Measurements from ENCODE around the gene KRTAP10-4. TPM values are rescaled to one million over a fixed set of nuclear protein-coding genes. Genes with fewer than 3 reads are reported as not detected.

The KRTAP10-4 gene
- total RNA-seq, 1 donor from 2014 or later = not detected

- POLR2A ChIA-PET = no interaction called here
- Mint-ChIP-seq H3K9me3 (peaks cover 17% of the 10 kb centered on the region), H3K27ac (no peak overlapping the region), H3K4me1 (peaks cover 15% of the 10 kb centered on the region), H3K27me3 (peaks cover 7% of the 10 kb centered on the region), H3K36me3 (ENCODE audit: low read depth) (peaks cover 4% of the 10 kb centered on the region), H3K4me3 (no peak overlapping the region)
- CTCF ChIA-PET = no interaction called here
- intact Hi-C loops (cut with micrococcal nuclease) = no loop called here
- no peak for ATAC-seq (ENCODE audit: low read depth)
- DNase-seq = no peak
- TF ChIP-seq CTCF (IDR thresholded peaks at IDR 0.05) = no peak
These were observed 41.4 kb downstream of the KRTAP10-4 start for GRCh38 chr21:44614961-44615391.

GRCh38 chr21:44615466-44615865, 41.9 kb downstream of the KRTAP10-4 start:
- TF ChIP-seq CTCF (IDR thresholded peaks at IDR 0.05) = no peak
- Mint-ChIP-seq H3K27ac (no peak overlapping the region), H3K4me1 (peaks cover 15% of the 10 kb centered on the region), H3K36me3 (ENCODE audit: low read depth) (peaks cover 6% of the 10 kb centered on the region), H3K4me3 (no peak overlapping the region), H3K27me3 (peaks cover 7% of the 10 kb centered on the region), H3K9me3 (peaks cover 19% of the 10 kb centered on the region)
- CTCF ChIA-PET = no interaction called here
- ATAC-seq (ENCODE audit: low read depth) (no peak), DNase-seq (no peak)
- POLR2A ChIA-PET = no interaction called here
- intact Hi-C loops (cut with micrococcal nuclease) = no loop called here

- H3K9me3 Mint-ChIP-seq = peaks cover 20% of the 10 kb centered on the region
- POLR2A ChIA-PET = no interaction called here
- no peak for ATAC-seq (ENCODE audit: low read depth)
- H3K27me3 Mint-ChIP-seq = peaks cover 7% of the 10 kb centered on the region
- no peak overlapping the region for H3K4me3 Mint-ChIP-seq
- peaks cover 15% of the 10 kb centered on the region for H3K4me1 Mint-ChIP-seq
- peaks cover 6% of the 10 kb centered on the region for H3K36me3 Mint-ChIP-seq (ENCODE audit: low read depth)
- CTCF ChIA-PET = no interaction called here
- no peak for DNase-seq
- no peak overlapping the region for H3K27ac Mint-ChIP-seq
- intact Hi-C loops (cut with micrococcal nuclease) = no loop called here
- no peak for TF ChIP-seq CTCF (IDR thresholded peaks at IDR 0.05)
These were observed 42.5 kb downstream of the KRTAP10-4 start for GRCh38 chr21:44615911-44616590.

GRCh38 chr21:44616591-44616926, 43.0 kb downstream of the KRTAP10-4 start:
- ATAC-seq (ENCODE audit: low read depth) (no peak), DNase-seq (no peak)
- ChIA-PET POLR2A (no interaction called here), CTCF (no interaction called here)
- H3K27me3 Mint-ChIP-seq = peaks cover 7% of the 10 kb centered on the region
- peaks cover 15% of the 10 kb centered on the region for H3K4me1 Mint-ChIP-seq
- H3K27ac Mint-ChIP-seq = no peak overlapping the region
- intact Hi-C loops (cut with micrococcal nuclease) = no loop called here
- no peak overlapping the region for H3K4me3 Mint-ChIP-seq
- peaks cover 6% of the 10 kb centered on the region for H3K36me3 Mint-ChIP-seq (ENCODE audit: low read depth)
- no peak for TF ChIP-seq CTCF (IDR thresholded peaks at IDR 0.05)
- peaks cover 15% of the 10 kb centered on the region for H3K9me3 Mint-ChIP-seq

- POLR2A ChIA-PET = no interaction called here
- no peak for DNase-seq
- Mint-ChIP-seq H3K4me1 (peaks cover 15% of the 10 kb centered on the region), H3K4me3 (no peak overlapping the region), H3K27me3 (peaks cover 7% of the 10 kb centered on the region), H3K9me3 (peaks cover 15% of the 10 kb centered on the region), H3K36me3 (ENCODE audit: low read depth) (peaks cover 6% of the 10 kb centered on the region), H3K27ac (no peak overlapping the region)
- TF ChIP-seq CTCF (IDR thresholded peaks at IDR 0.05) = no peak
- intact Hi-C loops (cut with micrococcal nuclease) = no loop called here
- no peak for ATAC-seq (ENCODE audit: low read depth)
- CTCF ChIA-PET = no interaction called here
These were observed 43.6 kb downstream of the KRTAP10-4 start for GRCh38 chr21:44617071-44617501.

Data from activated B cell treated with CpG ODN at 0.5 μM for 24 hours (primary cell).